GM21529 (cell line): ENCODE results near the gene ACYP2.

Experiments used
- ATAC-seq: cut with Tn5 transposase; IDR thresholded peaks from one replicate; pipeline ENCODE4 v1.9.1; 2021; ENCODE audit not compliant: unreplicated experiment

ACYP2 gene

GRCh38 chr2:54149638-54150441, 34.4 kb downstream of the ACYP2 start:
- ATAC-seq, result no peak

GRCh38 chr2:54158311-54158710, 42.9 kb downstream of the ACYP2 start:
- no peak for ATAC-seq

- no peak for ATAC-seq
Measured at GRCh38 chr2:54161660-54162424, 46.4 kb downstream of the ACYP2 start.

- ATAC-seq, result no peak
Measured at GRCh38 chr2:54164106-54164505, 48.7 kb downstream of the ACYP2 start.

- no peak for ATAC-seq
Measured at GRCh38 chr2:54166121-54166773, 50.8 kb downstream of the ACYP2 start.

GRCh38 chr2:54176577-54176976, 61.2 kb downstream of the ACYP2 start:
- no peak for ATAC-seq

GRCh38 chr2:54183281-54183680, 67.9 kb downstream of the ACYP2 start:
- no peak for ATAC-seq

GRCh38 chr2:54183972-54184371, 68.6 kb downstream of the ACYP2 start:
- ATAC-seq, result no peak

- no peak for ATAC-seq
Measured at GRCh38 chr2:54185105-54185504, 69.7 kb downstream of the ACYP2 start.

GRCh38 chr2:54187331-54187730, 71.9 kb downstream of the ACYP2 start:
- ATAC-seq, result no peak

- ATAC-seq, result no peak
Measured at GRCh38 chr2:54189539-54189938, 74.1 kb downstream of the ACYP2 start.

GRCh38 chr2:54191361-54192135, 76.1 kb downstream of the ACYP2 start:
- ATAC-seq, result no peak

- no peak for ATAC-seq
Measured at GRCh38 chr2:54194761-54195750, 79.6 kb downstream of the ACYP2 start.

GRCh38 chr2:54196646-54197045, 81.2 kb downstream of the ACYP2 start:
- no peak for ATAC-seq

GRCh38 chr2:54204476-54204875, 89.1 kb downstream of the ACYP2 start:
- no peak for ATAC-seq

GRCh38 chr2:54206596-54206995, 91.2 kb downstream of the ACYP2 start:
- no peak for ATAC-seq

GRCh38 chr2:54207666-54208195, 92.3 kb downstream of the ACYP2 start:
- no peak for ATAC-seq

GRCh38 chr2:54208364-54209240, 93.2 kb downstream of the ACYP2 start:
- no peak for ATAC-seq

GRCh38 chr2:54209379-54209778, 94.0 kb downstream of the ACYP2 start:
- ATAC-seq, result no peak
